Activated CD8-positive, alpha-beta memory T cell treated with anti-CD3 and anti-CD28 coated beads, Interleukin-2, amount 50 U/mL, for 24 hours (primary cell): Measurements from ENCODE around the gene BEX3.

Experiments
- DNase-seq: peaks from one replicate; pipeline ENCODE4 v3.0.0-alpha.2; 2020; ENCODE audit errors: extremely low read depth

BEX3 gene

DNA sequence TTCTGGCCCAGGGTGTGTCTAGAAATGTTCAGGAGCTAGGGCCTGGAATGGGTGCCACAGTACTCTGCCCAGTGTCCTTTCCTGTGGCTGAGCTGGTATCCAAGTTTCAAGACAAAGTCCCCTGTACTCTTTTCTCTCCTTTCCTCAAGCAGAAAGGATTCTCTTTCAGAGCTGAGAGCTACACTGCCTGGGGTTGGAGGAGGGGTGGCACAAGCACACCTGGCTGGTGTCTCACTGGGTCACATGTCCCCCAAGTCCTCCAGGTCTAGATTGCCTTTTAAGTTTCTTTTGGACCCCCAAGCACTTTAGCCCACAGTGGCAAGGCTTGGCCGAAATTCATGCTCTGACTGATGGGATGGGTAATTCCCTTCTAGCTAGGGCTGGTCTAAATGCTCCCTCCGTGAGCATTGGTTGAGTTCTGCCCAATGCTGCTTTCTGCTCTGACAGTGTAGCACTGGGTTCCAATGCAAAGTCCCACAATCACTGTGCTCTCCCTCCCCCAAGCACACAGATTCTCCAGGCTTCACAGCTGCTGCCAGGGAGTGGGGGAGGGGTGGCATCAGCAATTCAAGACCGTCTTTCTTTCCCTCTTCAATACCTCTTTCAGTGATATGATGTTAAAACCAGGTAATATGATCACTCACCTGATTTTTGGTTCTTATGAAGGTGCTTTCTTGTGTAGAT is 47.8 kb downstream of the BEX3 start:
- DNase-seq = no peak
